GM10266 (cell line): ENCODE data around the gene SLC22A9.
"Not testable (repeated sequence)": the region's sequence is repeated elsewhere in the genome, so short reads cannot be mapped to it uniquely, and the experiment has no call there.

Experiments used
- DNase-seq: peaks from one replicate; pipeline ENCODE4 v3.0.0; 2012; ENCODE audit errors: extremely low spot score
- TF ChIP-seq, protein P1 (sequence below): IDR thresholded peaks from 2 replicates; pipeline ENCODE4 v1.5.1; 2012; ENCODE audit warnings: mild to moderate bottlenecking, low read depth; ENCODE audit not compliant: control insufficient read depth, insufficient read depth; ENCODE audit errors: missing control alignments

The SLC22A9 gene

DNA sequence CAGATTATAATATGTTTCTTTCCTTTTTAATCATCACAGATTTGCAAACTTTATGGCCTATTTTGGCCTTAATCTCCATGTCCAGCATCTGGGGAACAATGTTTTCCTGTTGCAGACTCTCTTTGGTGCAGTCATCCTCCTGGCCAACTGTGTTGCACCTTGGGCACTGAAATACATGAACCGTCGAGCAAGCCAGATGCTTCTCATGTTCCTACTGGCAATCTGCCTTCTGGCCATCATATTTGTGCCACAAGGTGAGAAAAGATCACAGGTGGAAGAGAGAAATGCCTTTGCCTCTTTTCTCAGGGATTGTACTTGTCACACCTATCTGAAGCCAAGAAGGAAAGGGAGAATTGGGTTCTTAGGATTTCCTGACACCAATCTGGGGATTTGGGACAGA lies 36.9 kb downstream of the SLC22A9 start:
- TF ChIP-seq, protein P1, sequence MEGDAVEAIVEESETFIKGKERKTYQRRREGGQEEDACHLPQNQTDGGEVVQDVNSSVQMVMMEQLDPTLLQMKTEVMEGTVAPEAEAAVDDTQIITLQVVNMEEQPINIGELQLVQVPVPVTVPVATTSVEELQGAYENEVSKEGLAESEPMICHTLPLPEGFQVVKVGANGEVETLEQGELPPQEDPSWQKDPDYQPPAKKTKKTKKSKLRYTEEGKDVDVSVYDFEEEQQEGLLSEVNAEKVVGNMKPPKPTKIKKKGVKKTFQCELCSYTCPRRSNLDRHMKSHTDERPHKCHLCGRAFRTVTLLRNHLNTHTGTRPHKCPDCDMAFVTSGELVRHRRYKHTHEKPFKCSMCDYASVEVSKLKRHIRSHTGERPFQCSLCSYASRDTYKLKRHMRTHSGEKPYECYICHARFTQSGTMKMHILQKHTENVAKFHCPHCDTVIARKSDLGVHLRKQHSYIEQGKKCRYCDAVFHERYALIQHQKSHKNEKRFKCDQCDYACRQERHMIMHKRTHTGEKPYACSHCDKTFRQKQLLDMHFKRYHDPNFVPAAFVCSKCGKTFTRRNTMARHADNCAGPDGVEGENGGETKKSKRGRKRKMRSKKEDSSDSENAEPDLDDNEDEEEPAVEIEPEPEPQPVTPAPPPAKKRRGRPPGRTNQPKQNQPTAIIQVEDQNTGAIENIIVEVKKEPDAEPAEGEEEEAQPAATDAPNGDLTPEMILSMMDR, result no peak
- no peak for DNase-seq

DNA sequence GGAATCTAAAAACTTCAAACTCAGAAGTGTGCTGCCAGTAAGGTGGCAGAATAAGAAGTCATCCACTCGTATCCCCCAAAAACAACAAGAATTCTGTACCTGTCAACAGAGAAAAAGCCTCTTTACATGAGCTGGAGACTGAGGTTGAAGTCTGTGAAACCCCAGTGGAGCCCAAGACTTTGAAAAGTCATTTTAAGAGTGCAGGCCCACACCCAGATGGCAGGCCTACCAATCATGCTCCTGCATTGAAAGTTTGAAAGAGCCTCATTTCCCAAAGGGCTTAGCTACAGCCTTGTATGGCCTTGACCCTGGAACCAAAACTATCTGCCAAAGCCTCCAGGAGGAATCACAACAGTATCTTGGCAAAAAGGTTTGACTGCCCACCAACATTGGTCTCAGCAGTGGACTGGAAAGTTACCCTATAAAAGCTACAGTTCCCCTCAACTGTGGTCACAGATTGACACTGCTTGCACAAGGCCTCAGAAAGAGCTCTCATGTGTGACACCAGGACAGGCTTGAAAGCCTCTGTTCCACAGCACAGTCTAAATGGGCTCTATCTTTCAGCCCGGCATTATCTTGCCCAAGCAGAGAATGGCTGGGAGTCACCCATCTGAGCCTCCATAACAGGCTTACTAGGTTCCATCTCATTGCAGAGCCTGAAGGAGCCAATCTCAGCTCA lies 47.7 kb downstream of the SLC22A9 start:
- TF ChIP-seq, protein P1, result no peak
- DNase-seq, result peak; percentile 10

DNA sequence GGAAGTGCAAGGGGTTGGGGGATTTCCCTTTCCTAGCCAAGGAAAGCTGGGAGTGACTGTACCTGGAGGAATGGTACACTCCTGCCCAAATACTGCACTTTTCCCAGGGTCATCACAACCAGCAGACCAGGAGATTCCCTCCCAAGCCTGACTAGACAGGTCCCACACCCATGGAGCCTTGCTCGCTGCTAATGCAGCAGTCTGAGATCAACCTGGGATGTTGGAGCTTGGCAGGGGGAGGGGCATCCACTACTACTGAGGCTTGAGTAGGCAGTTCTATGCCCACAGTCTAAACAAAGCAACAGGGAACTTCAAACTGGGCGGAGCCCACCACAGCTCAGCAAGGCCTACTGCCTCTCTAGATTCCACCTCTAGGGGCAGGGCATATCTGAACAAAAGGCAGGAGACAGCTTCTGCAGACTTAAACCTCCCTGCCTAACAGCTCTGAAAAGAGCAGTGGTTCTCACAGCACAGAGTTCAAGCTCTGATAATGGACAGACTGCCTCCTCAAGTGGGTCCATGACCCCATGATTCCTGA lies 58.5 kb downstream of the SLC22A9 start:
- DNase-seq, result no peak

DNA sequence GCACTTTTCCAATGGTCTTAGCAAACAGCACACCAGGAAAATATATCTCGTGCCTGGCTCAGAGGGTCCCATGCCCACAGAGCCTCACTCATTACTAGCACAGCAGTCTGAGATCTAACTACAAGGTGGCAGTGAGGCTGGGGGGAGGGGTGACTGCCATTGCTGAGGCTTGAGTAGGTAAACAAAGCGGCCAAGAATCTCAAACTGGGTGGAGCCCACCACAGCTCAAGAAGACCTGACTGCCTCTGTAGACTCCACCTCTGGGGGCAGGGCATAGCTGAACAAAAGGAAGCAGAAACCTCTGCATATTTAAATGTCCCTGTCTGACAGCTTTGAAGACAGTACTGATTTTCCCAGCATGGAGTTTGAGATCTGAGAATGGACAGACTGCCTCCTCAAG lies 61.1 kb downstream of the SLC22A9 start:
- not testable (repeated sequence) for DNase-seq

More for the DNA sequence above, 58.5 kb downstream of the SLC22A9 start:
- TF ChIP-seq, protein P1, result no peak

DNA sequence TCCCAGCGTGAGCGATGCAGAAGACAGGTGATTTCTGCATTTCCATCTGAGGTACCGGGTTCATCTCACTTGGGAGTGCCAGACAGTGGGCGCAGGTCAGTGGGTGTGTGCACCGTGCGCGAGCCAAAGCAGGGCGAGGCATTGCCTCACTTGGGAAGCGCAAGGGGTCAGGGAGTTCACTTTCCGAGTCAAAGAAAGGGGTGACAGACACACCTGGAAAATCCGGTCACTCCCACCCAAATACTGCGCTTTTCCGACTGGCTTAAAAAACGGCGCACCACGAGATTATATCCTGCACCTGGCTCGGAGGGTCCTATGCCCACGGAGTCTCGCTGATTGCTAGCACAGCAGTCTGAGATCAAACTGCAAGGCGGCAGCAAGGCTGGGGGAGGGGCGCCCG lies 65.8 kb downstream of the SLC22A9 start:
- not testable (repeated sequence) for DNase-seq

DNA sequence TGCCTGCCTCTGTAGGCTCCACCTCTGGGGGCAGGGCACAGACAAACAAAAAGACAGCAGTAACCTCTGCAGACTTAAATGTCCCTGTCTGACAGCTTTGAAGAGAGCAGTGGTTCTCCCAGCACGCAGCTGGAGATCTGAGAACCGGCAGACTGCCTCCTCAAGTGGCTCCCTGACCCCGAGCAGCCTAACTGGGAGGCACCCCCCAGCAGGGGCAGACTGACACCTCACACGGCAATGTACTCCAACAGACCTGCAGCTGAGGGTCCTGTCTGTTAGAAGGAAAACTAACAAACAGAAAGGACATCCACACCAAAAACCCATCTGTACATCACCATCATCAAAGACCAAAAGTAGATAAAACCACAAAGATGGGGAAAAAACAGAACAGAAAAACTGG lies 66.2 kb downstream of the SLC22A9 start:
- not testable (repeated sequence) for DNase-seq

DNA sequence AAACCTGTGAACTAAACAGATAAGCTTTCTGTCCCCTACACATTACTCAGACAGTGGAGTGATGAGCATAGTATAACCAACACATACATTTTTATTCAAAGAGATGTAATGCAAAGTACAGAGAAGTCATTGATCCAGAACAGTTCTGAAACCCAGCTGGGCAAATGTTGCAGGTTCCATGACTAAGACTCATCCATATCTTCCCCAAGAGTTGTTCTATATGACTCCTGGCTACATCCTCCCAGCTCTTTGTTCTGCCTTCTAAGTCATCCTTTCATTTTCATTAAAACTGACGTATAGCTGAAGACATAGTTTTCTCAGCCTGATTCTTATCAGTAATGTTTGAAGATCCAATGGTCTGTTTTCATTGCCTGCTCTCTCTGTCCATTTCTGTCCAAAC lies 74.1 kb downstream of the SLC22A9 start:
- TF ChIP-seq, protein P1, result no peak
- DNase-seq, result no peak

DNA sequence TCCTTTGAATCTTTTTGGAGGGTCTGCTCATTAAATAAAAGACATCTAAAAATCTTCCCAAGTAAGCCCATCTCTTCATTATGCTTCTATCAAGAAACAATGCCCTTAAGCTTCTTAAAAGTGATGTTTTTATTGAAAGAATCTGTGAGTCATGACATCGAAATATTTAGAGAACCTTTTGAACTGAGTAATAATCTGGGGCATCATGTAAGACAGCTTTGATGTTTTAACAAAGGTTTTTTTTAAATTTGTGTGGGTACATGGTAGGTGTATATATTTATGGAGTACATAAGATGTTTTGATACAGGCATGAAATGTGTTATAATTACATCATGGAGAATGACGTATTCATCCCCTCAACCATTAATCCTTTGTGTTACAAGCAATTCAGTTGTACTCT lies 74.6 kb downstream of the SLC22A9 start:
- TF ChIP-seq, protein P1, result no peak
- no peak for DNase-seq

DNA sequence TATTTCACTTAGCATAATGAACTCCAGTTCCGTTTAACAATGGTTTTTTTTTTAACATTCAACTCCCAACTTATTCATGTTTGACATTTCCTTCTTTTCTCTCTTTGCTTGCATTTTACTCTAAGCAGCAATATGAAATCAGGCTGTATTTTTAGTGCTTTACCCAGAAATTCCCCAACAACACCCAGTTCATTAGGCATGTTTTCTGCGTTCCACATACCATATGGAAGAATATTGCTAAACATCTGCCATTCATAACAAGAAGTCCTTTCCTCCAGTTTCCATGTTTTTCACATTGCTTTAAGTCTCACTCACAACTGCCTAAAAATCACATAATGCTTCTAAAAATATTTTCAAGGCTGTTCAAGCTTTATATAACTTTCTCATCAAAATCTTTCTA lies 75.5 kb downstream of the SLC22A9 start:
- TF ChIP-seq, protein P1, result no peak
- DNase-seq, result no peak
